ENCODE data around the gene DELE1. TPM values are rescaled to one million over a fixed set of nuclear protein-coding genes. Genes with fewer than 3 reads are reported as not detected.

DELE1 gene
- total and polyA plus RNA-seq, 2 donors (not counting 1 experiment from before 2014, with no cell fraction given): 124 to 127 TPM

DNA sequence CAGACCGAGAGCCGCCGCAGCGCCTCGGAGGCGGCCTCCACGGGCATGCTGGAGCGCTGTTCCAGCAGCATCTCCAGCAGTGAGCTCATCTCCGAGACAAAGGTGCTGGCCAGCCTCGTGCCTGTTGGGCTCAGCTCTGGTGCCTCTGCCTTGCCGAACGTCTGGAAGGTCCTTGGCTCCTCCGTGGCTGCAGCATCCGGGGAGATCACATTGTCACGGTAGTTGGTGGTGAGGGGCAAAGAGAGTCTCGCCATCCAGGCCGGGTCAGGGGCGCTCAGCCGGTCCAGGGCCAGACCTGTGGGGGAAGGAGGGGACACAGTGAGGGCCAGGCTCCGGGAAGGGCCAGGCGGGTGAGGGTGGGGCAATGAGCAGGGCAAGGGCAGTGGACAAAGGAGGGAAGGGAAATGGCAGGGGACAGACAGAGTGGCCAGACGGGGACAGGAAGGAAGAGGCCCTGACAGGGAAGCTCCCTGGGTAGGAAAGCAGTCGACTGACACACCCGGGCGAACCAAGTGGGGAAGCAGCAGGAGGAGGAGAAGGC lies 21.9 kb downstream of the DELE1 start:
- H3K27ac Mint-ChIP-seq: no peak overlapping the region
- H3K4me2 ChIP-seq (replicated peaks; ENCODE audit: low read depth, low read length, poor library complexity, severe bottlenecking): no peak overlapping the region
- H4K20me1 ChIP-seq (ENCODE audit: control insufficient read depth, insufficient read depth, low read length, poor library complexity, severe bottlenecking): no peaks in the 10 kb centered on the region
- H3K4me1 Mint-ChIP-seq: no peaks in the 10 kb centered on the region
- ChIA-PET CTCF (no interaction called here), POLR2A (no interaction called here)
- ATAC-seq (ENCODE audit: low read depth) (no peak), DNase-seq (no peak)
- H3K4me1 ChIP-seq (ENCODE audit: control insufficient read depth in 2 of 2, insufficient read depth in 2 of 2, low read length in 2 of 2): no peaks in the 10 kb centered on the region
- no peaks in the 10 kb centered on the region for H3K9me3 Mint-ChIP-seq (ENCODE audit: insufficient read depth)
- H3K9me3 ChIP-seq (ENCODE audit: control extremely low read depth in 1 of 3, control insufficient read depth in 2 of 3, insufficient read depth in 1 of 3, low read length in 2 of 3): no peaks in the 10 kb centered on the region
- H3K9ac ChIP-seq (ENCODE audit: low read length): no peak overlapping the region
- no peaks in the 10 kb centered on the region for H3K27me3 ChIP-seq (replicated peaks in 1 of 4; ENCODE audit: control extremely low read depth in 1 of 4, control insufficient read depth in 3 of 4, insufficient read depth in 4 of 4, low read length in 3 of 4)
- 91% methylated on average over 25 of the region's 25 CpGs for WGBS (ENCODE audit: insufficient coverage)
- H3K4me3 Mint-ChIP-seq: no peak overlapping the region
- no peaks in the 10 kb centered on the region for H3K27me3 Mint-ChIP-seq
- no peak overlapping the region for H3K27ac ChIP-seq (ENCODE audit: low read length in 2 of 2)
- intact Hi-C loops (cut with micrococcal nuclease): no loop called here
- no peak overlapping the region for H2AFZ ChIP-seq (ENCODE audit: insufficient read depth, low read depth, low read length, poor library complexity, severe bottlenecking)
- H3K36me3 ChIP-seq (replicated peaks in 1 of 2; ENCODE audit: control extremely low read depth in 1 of 2, control insufficient read depth in 1 of 2, extremely low read depth in 1 of 2, insufficient read depth in 2 of 2, low read length in 1 of 2): no peaks in the 10 kb centered on the region
- TF ChIP-seq, protein P1, sequence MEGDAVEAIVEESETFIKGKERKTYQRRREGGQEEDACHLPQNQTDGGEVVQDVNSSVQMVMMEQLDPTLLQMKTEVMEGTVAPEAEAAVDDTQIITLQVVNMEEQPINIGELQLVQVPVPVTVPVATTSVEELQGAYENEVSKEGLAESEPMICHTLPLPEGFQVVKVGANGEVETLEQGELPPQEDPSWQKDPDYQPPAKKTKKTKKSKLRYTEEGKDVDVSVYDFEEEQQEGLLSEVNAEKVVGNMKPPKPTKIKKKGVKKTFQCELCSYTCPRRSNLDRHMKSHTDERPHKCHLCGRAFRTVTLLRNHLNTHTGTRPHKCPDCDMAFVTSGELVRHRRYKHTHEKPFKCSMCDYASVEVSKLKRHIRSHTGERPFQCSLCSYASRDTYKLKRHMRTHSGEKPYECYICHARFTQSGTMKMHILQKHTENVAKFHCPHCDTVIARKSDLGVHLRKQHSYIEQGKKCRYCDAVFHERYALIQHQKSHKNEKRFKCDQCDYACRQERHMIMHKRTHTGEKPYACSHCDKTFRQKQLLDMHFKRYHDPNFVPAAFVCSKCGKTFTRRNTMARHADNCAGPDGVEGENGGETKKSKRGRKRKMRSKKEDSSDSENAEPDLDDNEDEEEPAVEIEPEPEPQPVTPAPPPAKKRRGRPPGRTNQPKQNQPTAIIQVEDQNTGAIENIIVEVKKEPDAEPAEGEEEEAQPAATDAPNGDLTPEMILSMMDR (IDR thresholded peaks at IDR 0.05): no peak
- TF ChIP-seq EZH2 (IDR thresholded peaks at IDR 0.05; ENCODE audit: borderline replicate concordance, insufficient read depth, low read depth, low read length, poor library complexity, severe bottlenecking): no peak
- no peak overlapping the region for H3K4me3 ChIP-seq (ENCODE audit: control extremely low read depth in 1 of 5, extremely low read depth in 1 of 5, insufficient read depth in 1 of 5, low read depth in 2 of 5, low read length in 4 of 5)
- H3K79me2 ChIP-seq (ENCODE audit: control insufficient read depth, insufficient read depth, low read length): no peaks in the 10 kb centered on the region

DNA sequence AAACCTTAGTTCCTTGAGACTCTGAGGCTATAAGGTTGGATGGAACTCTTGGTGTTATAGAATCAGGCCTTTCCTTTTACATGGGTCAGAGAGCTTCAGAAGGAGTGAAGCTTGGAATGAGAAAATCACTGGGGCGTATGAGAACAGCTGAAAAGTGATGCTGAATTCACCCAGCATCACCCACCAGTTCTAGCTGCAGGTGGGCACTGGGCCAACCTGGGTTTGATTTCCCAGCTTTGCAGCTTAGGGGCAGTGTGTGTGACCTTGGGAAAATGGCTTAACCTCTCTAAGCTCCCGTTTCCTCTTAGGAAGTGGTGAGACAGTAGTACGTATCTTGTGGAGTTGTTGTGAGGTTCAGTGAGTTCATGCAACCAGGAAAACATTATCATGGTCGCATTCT lies 23.6 kb downstream of the DELE1 start:
- Histone ChIP-seq H4K20me1 (ENCODE audit: control insufficient read depth, insufficient read depth, low read length, poor library complexity, severe bottlenecking) (no peaks in the 10 kb centered on the region), H3K9me3 (ENCODE audit: control extremely low read depth in 1 of 3, control insufficient read depth in 2 of 3, insufficient read depth in 1 of 3, low read length in 2 of 3) (no peaks in the 10 kb centered on the region), H3K9ac (ENCODE audit: low read length) (no peak overlapping the region), H3K79me2 (ENCODE audit: control insufficient read depth, insufficient read depth, low read length) (no peaks in the 10 kb centered on the region), H3K27ac (ENCODE audit: low read length in 2 of 2) (no peak overlapping the region), H3K4me2 (replicated peaks; ENCODE audit: low read depth, low read length, poor library complexity, severe bottlenecking) (no peak overlapping the region), H3K4me1 (ENCODE audit: control insufficient read depth in 2 of 2, insufficient read depth in 2 of 2, low read length in 2 of 2) (peaks cover 0 to 6% of the 10 kb centered on the region in 2 donors), H3K36me3 (replicated peaks in 1 of 2; ENCODE audit: control extremely low read depth in 1 of 2, control insufficient read depth in 1 of 2, extremely low read depth in 1 of 2, insufficient read depth in 2 of 2, low read length in 1 of 2) (no peaks in the 10 kb centered on the region), H3K4me3 (ENCODE audit: control extremely low read depth in 1 of 5, extremely low read depth in 1 of 5, insufficient read depth in 1 of 5, low read depth in 2 of 5, low read length in 4 of 5) (no peak overlapping the region), H3K27me3 (replicated peaks in 1 of 4; ENCODE audit: control extremely low read depth in 1 of 4, control insufficient read depth in 3 of 4, insufficient read depth in 4 of 4, low read length in 3 of 4) (no peaks in the 10 kb centered on the region), H2AFZ (ENCODE audit: insufficient read depth, low read depth, low read length, poor library complexity, severe bottlenecking) (no peak overlapping the region)
- ChIA-PET CTCF (interaction anchor here (1.6 kb wide), 1 partner anchor 13 kb away, joined by 4 read pairs; no protein-coding TSS in a partner anchor), POLR2A (no interaction called here)
- no peak overlapping the region for H3K27ac Mint-ChIP-seq
- intact Hi-C loops (cut with micrococcal nuclease): no loop called here
- TF ChIP-seq, protein P1 (IDR thresholded peaks at IDR 0.05): no peak
- TF ChIP-seq EZH2 (IDR thresholded peaks at IDR 0.05; ENCODE audit: borderline replicate concordance, insufficient read depth, low read depth, low read length, poor library complexity, severe bottlenecking): no peak
- H3K4me3 Mint-ChIP-seq: no peak overlapping the region
- no peaks in the 10 kb centered on the region for H3K27me3 Mint-ChIP-seq
- WGBS (ENCODE audit: insufficient coverage): 97% methylated on average over 4 of the region's 4 CpGs
- H3K4me1 Mint-ChIP-seq: peaks cover 6% of the 10 kb centered on the region
- H3K9me3 Mint-ChIP-seq (ENCODE audit: insufficient read depth): no peaks in the 10 kb centered on the region
- DNase-seq (no peak), ATAC-seq (ENCODE audit: low read depth) (no peak)
